Lower leg skin (tissue), 4 donors: ENCODE results near the gene ERC1. TPM values are rescaled to one million over a fixed set of nuclear protein-coding genes. Genes with fewer than 3 reads are reported as not detected.

Source experiments
- DNase-seq, 2 donors: peaks; one replicate each; pipeline ENCODE4 v3.0.0-alpha.2; 2019; ENCODE audit warnings: low spot score in 2 of 2
- H3K4me3 ChIP-seq: fragments of 200-600 bp; sonication (generic); 2 replicates; pipeline ENCODE4 v1.5.1; 2017; ENCODE audit warnings: mild to moderate bottlenecking, low read depth; ENCODE audit not compliant: poor library complexity, severe bottlenecking
- CTCF ChIP-seq, 3 donors: fragments of 450-650 bp; IDR thresholded peaks; one replicate each; pipeline ENCODE4 v1.5.1; 2016; ENCODE audit warnings: antibody characterized with exemption in 3 of 3, mild to moderate bottlenecking in 3 of 3, moderate library complexity in 2 of 3
- POLR2A ChIP-seq, 2 donors: fragments of 450-650 bp; IDR thresholded peaks; one replicate each; pipeline ENCODE4 v1.6.1; 2016 to 2017; ENCODE audit warnings: antibody characterized with exemption in 2 of 2, mild to moderate bottlenecking in 1 of 2, moderate library complexity in 1 of 2
- WGBS, 2 donors: methylation state at CpG; one replicate each; pipeline ENCODE4 v1.1.5; 2018; 5-methylcytosine and 5-hydroxymethylcytosine counted together
- intact Hi-C: fragments of 100-400 bp; cut with DNase I; formaldehyde crosslinking; loops from one replicate; pipeline ENCODE4 v1.15.0; 2023; ENCODE audit warnings: low total_unique reads
- total RNA-seq, 4 donors: library from RNA; depleted of rRNA; stranded (reverse); fragments of >200 nt; gene quantifications; one replicate each; pipeline ENCODE4 v1.1.0, GENCODE V29; 2016

ERC1 gene
- total RNA-seq, 4 donors from 2014 or later = 22.1 to 42.7 (median 29.7) TPM

- TF ChIP-seq POLR2A (IDR thresholded peaks at IDR 0.05) = no peak
- no peak for TF ChIP-seq CTCF (IDR thresholded peaks at IDR 0.05)
- WGBS, 2 donors = 44 to 65% methylated on average over 4 of the region's 4 CpGs
- DNase-seq = no peak
- intact Hi-C loops = no loop called here
- H3K4me3 ChIP-seq = no peak overlapping the region
These were observed 314.9 kb downstream of the ERC1 start for GRCh38 chr12:1305791-1306500.

- TF ChIP-seq POLR2A (IDR thresholded peaks at IDR 0.05) (no peak), CTCF (IDR thresholded peaks at IDR 0.05) (no peak)
- 58 to 69% methylated on average over 4 of the region's 4 CpGs for WGBS, 2 donors
- no peak overlapping the region for H3K4me3 ChIP-seq
- no peak for DNase-seq
- intact Hi-C loops = no loop called here
These were observed 315.8 kb downstream of the ERC1 start for GRCh38 chr12:1306817-1307216.

GRCh38 chr12:1307796-1308195 is 316.8 kb downstream of the ERC1 start:
- H3K4me3 ChIP-seq = no peak overlapping the region
- 94 to 98% methylated on average over 1 of the region's 1 CpG for WGBS, 2 donors
- TF ChIP-seq CTCF (IDR thresholded peaks at IDR 0.05) (no peak), POLR2A (IDR thresholded peaks at IDR 0.05) (no peak)
- DNase-seq = no peak
- intact Hi-C loops = no loop called here

- WGBS, 2 donors = 90 to 93% methylated on average over 8 of the region's 8 CpGs
- no peak overlapping the region for H3K4me3 ChIP-seq
- intact Hi-C loops = no loop called here
- DNase-seq = no peak
- TF ChIP-seq POLR2A (IDR thresholded peaks at IDR 0.05) (no peak), CTCF (IDR thresholded peaks at IDR 0.05) (no peak)
These were observed 318.6 kb downstream of the ERC1 start for GRCh38 chr12:1309613-1310012.

GRCh38 chr12:1310653-1311052 is 319.6 kb downstream of the ERC1 start:
- WGBS, 2 donors = 61 to 64% methylated on average over 4 of the region's 4 CpGs
- no peak overlapping the region for H3K4me3 ChIP-seq
- intact Hi-C loops = no loop called here
- TF ChIP-seq POLR2A (IDR thresholded peaks at IDR 0.05) (no peak), CTCF (IDR thresholded peaks at IDR 0.05) (no peak)
- no peak for DNase-seq

- WGBS, 2 donors = 66 to 68% methylated on average over 1 of the region's 1 CpG
- TF ChIP-seq POLR2A (IDR thresholded peaks at IDR 0.05) = no peak
- TF ChIP-seq CTCF (IDR thresholded peaks at IDR 0.05) = no peak
- H3K4me3 ChIP-seq = no peak overlapping the region
- intact Hi-C loops = no loop called here
- no peak for DNase-seq
These were observed 320.1 kb downstream of the ERC1 start for GRCh38 chr12:1311145-1311544.
